HuH-7 (cell line): Measurements from ENCODE around the gene HOXD13.

Experiments
- DNase-seq: peaks from one replicate; pipeline ENCODE4 v3.0.0; 2011; ENCODE audit warnings: low spot score

The HOXD13 gene

GRCh38 chr2:176106581-176107539 is 14.3 kb downstream of the HOXD13 start, which contains the start of gene HOXD11:
Gene HOXD11 (plus strand): TSS chr2:176107280. CDS start chr2:176107356, 76 bp downstream.
- DNase-seq, result peak; percentile 74

- no peak for DNase-seq
Observed at GRCh38 chr2:176107731-176108181, 15.2 kb downstream of the HOXD13 start.

GRCh38 chr2:176109192-176109901 is 16.8 kb downstream of the HOXD13 start:
- DNase-seq, result no peak

GRCh38 chr2:176109946-176110345 is 17.4 kb downstream of the HOXD13 start:
- DNase-seq, result no peak

- DNase-seq, result no peak
Observed at GRCh38 chr2:176110415-176111308, 18.1 kb downstream of the HOXD13 start.

- DNase-seq, result peak; percentile 91
Observed at GRCh38 chr2:176111309-176111663, 18.8 kb downstream of the HOXD13 start.

- no peak for DNase-seq
Observed at GRCh38 chr2:176111846-176112374, 19.4 kb downstream of the HOXD13 start.

GRCh38 chr2:176112375-176113302 is 20.1 kb downstream of the HOXD13 start:
- DNase-seq, result no peak

- no peak for DNase-seq
Observed at GRCh38 chr2:176114120-176114929, 21.8 kb downstream of the HOXD13 start.

GRCh38 chr2:176114930-176115625 is 22.6 kb downstream of the HOXD13 start:
- DNase-seq, result no peak

- DNase-seq, result peak; percentile 97
Observed at GRCh38 chr2:176115883-176116813, 23.6 kb downstream of the HOXD13 start, which contains the start of gene HOXD10. Gene HOXD10 (plus strand): TSS chr2:176116778. CDS start chr2:176116834, 56 bp downstream.

- no peak for DNase-seq
Observed at GRCh38 chr2:176117162-176117822, 24.8 kb downstream of the HOXD13 start.

- DNase-seq, result no peak
Observed at GRCh38 chr2:176117823-176118371, 25.4 kb downstream of the HOXD13 start.

- peak; percentile 88 for DNase-seq
Observed at GRCh38 chr2:176118601-176119339, 26.2 kb downstream of the HOXD13 start.

- no peak for DNase-seq
Observed at GRCh38 chr2:176120364-176121189, 28.1 kb downstream of the HOXD13 start.
